ENCODE measurements around the gene GRID1. TPM values are rescaled to one million over a fixed set of nuclear protein-coding genes. Genes with fewer than 3 reads are reported as not detected.
"Not testable (repeated sequence)": the region's sequence is repeated elsewhere in the genome, so short reads cannot be mapped to it uniquely, and the experiment has no call there.

The GRID1 gene
- polyA plus RNA-seq, 3 donors: 0.71 to 1.7 (median 1.6) TPM

DNA sequence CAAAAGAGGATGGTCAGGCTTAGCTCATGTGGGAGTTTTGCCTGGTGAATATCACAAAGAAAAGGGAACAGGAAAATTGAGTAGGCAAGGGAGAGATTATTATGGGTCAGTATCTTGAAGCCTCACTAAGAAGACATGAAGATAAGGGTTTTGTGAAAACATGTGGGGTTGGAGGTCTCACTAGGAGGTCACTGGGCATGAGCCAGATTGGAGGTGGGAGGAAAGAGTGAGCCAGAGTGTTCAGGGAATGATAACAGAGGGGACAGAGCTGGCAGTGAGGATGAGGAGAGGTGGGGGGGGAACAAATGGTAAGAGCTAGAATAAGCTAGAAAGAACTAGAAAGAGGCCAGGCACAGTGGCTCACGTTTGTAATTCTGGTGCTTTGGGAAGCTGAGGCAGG, 374.3 kb downstream of the GRID1 start:
- 37 to 76% (median 61%) methylated on average over 1 of the region's 1 CpG for WGBS, 3 donors

DNA sequence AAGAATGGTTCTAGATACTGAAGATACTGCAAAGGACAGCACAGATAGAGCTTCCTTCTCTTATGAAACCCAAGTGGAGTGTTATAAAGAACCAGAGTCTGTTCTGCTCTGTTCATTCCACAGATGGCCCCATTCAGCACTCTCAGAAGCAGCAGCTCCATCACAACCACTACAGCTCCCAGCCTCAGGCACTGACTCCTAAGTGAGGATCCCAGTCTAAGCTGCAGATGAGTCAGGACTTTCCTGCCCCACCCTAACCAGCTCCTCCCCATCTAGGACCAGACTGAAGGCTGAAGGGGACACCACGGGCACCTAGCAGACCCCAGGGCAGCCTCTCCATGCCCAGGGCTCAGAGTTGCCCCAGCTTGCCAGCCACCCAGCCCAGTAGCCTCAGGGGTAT, 379.8 kb downstream of the GRID1 start:
- H3K27ac ChIP-seq (ENCODE audit: low read depth, low read length): no peak overlapping the region
- WGBS, 3 donors: 79 to 95% (median 84%) methylated on average over 1 of the region's 1 CpG

More for the DNA sequence above, 374.3 kb downstream of the GRID1 start:
- no peak overlapping the region for H3K27ac ChIP-seq (ENCODE audit: low read depth, low read length)

DNA sequence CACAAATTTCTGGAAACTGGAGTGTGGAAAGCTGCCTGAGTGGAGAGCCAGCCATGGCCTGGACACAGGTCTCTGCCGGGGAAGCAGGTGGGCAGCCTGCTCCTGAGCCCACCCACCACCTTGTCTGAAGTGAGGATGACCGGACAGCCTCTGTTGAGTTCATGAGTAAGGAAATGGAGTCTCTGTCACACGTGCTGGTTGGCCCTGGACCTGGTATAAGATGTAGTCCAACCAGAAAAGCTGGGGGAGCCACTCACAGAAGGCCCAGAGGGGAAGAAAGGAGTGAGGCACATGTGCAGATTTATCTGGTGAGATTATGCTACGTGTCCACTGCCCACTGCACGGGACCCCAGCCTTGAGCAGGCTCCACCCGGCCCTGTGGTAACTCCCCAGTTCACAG, 383.5 kb downstream of the GRID1 start:
- no peak overlapping the region for H3K27ac ChIP-seq (ENCODE audit: low read depth, low read length)
- 73 to 78% (median 74%) methylated on average over 6 of the region's 6 CpGs for WGBS, 3 donors

DNA sequence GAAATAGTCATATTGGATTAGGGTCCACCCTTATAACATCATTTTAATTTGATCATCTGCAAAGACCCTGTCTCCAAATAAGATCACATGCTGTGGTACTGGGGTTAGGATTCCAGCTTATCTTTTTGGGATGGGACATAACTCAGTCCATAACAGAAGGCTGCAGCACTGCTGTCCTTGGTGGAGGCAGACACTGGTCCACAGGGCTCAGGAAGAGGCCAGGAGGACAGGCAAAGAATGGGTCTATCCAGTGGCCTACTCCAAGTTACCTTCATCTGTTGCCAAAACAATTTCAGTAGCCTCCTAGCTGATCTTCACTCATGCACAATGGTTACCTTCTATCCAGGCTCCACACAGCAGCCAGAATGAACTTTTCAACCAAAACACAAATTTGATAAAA, 387.0 kb downstream of the GRID1 start:
- H3K27ac ChIP-seq (ENCODE audit: low read depth, low read length): no peak overlapping the region

DNA sequence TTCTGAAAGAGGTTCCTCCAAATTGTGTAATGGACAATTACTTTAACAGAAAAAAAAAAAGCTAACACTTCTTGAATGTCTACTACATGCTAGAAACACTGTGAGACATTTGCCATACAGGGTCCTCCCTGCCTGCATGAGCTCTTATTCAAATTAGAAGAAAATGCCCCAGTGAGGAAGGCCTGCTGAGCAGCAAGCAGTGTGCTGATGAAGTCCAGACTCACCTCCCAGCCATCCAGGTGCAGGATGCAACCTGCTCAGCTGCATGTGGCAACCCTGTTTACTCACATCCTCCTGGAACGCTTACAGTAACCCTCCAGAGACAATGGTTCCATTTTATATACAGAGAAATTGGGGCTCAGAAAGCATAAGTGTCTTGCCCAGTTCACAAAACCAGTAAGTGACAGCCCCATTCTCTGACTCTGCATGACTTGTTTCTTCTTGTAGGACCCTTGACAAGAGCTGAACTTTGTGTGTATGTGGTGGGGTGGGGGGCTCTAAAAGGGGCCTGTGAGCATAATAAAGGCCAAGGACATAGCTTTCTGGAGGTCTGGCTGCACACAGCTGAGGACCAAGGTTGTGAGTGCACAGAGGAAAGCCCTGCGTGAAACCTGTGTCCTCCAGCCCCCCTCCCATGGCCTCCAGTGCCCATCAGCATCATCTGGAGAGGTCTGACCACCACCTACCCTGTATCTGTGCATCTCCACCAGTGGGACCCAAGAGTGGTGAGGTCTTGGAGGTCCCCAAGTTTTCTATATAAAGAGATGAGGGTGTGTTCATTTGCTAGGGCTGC, 387.8 kb downstream of the GRID1 start:
- 64 to 75% (median 66%) methylated on average over 2 of the region's 2 CpGs for WGBS, 3 donors
- no peak overlapping the region for H3K27ac ChIP-seq (ENCODE audit: low read depth, low read length)

DNA sequence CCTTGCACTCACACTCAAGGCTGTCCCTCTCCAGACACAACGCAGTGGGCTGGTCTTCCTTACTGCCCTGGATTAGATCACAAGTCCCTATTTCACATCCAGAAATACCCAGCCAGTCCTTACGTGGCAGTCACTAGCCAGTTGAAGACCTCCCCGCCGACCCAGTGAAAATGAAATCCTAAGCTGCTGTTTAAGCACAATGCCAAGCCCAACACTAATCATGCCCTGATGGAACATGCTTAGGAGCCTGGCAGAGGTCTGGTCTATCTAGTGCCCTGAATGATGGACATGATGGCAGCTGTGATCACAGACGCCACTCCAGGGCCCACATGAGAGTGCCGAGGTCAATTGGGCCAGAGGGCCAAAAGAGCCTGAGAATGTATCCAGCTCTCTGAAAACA, 389.0 kb downstream of the GRID1 start:
- no peak overlapping the region for H3K27ac ChIP-seq (ENCODE audit: low read depth, low read length)
- WGBS, 3 donors: 83 to 91% (median 89%) methylated on average over 6 of the region's 6 CpGs

DNA sequence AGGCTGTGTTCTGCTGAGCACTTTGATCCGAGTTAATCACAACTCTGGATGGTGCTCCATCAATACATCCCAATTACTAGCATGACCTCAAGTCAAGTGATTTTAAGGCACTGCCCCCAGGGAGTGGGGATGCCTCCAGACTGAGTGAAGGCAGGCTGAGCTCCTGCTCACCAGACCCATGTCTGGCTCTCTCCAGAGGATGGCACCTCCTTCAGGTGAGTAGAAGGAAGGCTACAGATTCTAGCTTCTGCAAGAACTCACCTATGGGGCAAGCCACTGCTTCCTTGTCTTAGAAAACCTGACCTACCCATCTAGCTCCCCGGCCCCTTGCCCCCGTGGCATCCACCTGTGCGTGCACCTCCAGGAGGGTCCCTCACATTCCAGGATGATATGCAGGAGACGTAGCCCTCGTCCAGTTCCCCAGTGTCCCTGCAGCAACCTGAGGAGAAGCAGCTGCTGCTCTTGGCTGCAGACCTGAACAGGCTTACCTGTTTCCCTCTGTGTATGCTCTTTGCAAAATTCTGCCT, 390.3 kb downstream of the GRID1 start:
- 84 to 88% (median 88%) methylated on average over 6 of the region's 6 CpGs for WGBS, 3 donors
- H3K27ac ChIP-seq (ENCODE audit: low read depth, low read length): no peak overlapping the region

DNA sequence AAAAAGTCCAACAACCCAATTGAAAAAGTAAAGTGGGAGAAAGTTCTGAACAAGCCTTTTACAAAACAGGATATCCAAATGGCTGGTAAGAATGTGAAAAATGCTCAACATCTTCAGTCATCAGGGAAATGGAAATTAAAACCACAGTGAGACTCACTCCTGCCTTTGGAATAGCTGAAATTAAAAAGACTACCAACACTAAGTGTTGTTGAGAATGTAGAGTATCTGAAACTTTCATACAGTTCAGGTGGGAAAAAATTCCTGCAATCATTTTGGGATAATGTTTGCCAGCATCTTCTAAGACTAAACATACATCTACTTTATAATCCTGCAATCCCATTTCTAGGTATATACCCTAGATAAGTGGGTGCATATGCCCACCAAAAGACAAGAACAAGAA, 395.1 kb downstream of the GRID1 start:
- H3K27ac ChIP-seq (ENCODE audit: low read depth, low read length): no peak overlapping the region

DNA sequence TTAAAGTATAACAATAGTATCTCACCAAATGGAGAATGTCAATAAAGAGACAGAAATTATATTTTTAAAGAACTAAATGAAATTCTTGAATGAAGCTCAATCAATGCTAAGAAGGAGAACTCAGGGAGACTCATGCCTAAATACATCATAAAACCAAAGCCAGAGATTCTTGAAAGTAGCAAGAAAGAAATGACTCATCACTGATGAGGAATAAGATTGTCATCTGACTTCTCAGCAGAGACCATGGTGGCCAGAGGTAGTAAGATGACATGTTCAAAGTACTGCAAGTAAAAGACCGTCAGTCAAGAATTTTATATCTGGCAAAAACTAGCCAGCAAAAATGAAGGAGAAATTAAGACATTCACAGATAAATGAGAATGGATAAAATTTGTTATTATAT, 399.0 kb downstream of the GRID1 start:
- H3K27ac ChIP-seq (ENCODE audit: low read depth, low read length): no peak overlapping the region
- 86 to 97% (median 88%) methylated on average over 1 of the region's 1 CpG for WGBS, 3 donors

DNA sequence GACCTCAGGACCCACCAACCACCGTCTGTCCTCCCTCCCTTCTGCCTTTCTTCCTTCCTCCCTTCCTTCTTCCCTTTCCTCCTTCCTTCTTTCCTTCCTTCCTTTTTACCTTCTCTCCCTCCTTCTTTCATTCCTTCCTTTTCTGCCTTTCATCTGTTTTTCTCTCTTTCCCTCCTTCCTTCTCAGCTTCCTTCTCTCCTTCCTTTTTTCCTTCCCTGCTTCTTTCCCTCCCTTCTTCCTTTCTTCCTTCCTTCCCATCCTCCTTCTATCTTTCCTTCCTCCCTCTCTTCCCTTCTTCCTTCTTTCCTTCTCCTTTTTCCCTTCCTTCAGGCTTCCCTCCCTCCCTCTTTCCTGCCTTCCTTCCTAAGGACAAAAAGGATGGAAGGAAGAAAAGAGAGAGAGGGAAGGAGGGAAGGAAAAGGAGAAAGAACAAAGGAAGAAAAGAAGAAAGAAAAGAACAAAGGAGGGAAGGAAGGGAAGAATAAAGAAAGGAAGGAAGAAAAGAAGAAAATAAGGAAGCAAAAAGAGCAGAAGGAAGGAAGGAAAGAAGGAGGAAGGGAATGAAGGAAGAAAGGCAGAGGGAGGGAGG, 405.0 kb downstream of the GRID1 start:
- no peak overlapping the region for H3K27ac ChIP-seq (ENCODE audit: low read depth, low read length)
- 22 to 64% (median 50%) methylated on average over 1 of the region's 1 CpG for WGBS, 3 donors

DNA sequence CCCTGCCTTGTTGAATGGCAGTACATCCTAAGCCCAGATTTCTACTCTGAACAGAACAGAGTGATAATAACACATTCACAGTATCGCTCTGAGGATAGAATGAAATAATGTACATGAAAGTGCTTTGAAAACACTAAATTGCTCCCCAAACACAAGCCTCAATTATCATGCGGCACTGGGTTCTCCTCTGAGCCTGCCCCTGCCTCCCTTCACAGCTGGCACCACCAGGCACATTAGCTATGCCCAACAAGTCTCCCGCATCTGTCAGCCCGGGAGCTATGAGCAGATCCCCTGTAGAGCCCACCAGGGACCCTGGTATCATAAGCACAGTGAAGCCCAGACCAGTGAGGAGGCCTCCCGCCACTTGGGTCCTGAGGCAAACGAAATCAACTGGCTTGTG, 405.5 kb downstream of the GRID1 start:
- H3K27ac ChIP-seq (ENCODE audit: low read depth, low read length): no peak overlapping the region
- 81 to 86% (median 83%) methylated on average over 6 of the region's 6 CpGs for WGBS, 3 donors

DNA sequence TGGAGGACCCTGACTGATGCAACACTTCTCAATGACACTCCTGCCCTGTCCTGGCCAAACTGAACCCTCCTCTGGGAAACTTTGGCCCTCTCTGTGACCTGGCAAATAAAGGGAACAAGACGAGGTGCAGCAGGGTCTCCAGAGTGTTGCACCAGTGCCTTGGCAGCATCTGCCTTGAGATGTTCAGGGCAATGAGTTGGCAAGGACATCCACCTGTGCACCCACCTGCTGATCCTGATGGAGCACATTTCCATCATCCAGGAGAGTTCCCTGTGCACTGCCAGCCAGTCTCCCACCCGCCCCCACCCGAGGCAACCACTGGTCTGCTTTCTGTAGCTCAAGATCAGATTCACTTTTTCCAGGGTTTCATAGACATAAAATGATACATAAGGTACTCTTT, 407.4 kb downstream of the GRID1 start:
- no peak overlapping the region for H3K27ac ChIP-seq (ENCODE audit: low read depth, low read length)
- WGBS, 3 donors: 64 to 68% (median 65%) methylated on average over 3 of the region's 3 CpGs

DNA sequence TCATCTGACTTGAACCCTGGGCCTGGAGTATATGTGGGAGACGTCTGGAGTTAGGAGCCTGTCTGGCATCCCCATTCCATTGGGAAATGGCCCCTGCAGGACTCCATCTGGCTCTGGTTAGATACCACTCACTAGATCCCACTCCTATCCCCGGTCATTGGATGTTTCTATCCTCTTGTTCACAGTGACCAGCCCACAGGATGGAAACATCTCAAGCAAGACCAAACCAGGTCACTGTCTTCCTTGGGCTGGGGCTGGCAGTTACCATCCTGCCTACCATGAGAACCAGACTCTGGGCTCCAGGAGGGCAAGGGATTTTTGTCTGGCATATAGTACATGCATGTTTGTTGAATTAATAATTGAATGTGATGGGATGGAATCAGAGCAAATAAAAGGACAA, 415.7 kb downstream of the GRID1 start:
- H3K27ac ChIP-seq (ENCODE audit: low read depth, low read length): no peak overlapping the region
- WGBS, 3 donors: 70 to 77% (median 77%) methylated on average over 2 of the region's 2 CpGs

DNA sequence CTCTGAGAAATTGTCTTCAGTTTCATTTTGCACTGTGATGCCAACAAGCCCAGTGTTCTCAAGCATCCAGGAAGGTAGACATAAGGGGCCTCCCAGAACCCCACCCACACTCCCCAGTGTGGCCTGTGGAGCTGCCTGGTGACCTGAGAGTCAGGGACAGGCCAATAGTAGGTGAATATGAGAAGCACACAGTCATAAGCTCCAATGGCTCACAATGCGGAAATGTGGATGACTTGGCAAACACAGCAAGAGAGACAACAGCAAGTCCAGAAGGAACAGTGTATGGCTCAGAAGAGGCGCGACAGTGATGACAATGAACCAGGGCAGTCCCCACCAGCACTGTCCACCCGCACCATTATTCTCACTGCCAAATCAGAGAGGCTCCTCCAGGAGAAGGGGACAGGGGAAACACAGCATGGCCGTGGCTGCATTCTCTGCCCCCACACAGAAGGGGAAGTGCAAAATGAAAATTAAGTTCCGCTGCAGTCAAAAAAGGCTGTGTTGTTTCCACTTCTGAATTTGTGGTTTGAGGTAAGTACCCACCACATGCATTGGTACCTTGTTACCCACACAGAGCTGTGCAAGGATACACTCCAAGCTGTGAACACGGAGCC, 419.8 kb downstream of the GRID1 start:
- H3K27ac ChIP-seq (ENCODE audit: low read depth, low read length): no peak overlapping the region
- WGBS, 3 donors: 76 to 89% (median 81%) methylated on average over 7 of the region's 7 CpGs

DNA sequence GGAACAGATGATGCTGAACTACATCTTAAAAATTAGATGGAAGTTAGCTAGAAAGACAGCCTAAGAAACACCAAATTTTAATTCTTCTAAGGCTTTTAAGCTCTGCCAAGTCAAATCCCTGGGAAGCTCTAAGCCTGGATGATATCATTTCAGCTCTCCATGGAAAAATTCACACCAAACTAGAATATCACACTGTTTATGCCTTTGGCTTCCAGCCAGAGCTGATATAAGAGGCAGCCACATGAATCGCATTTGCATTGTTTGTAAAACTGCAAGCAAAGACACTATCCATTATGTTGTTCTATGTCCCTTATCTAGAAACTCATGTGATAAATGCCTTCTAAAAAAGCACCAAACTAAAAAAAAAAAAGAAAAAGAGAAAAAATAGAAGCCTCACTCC, 430.4 kb downstream of the GRID1 start:
- 6 to 51% (median 37%) methylated on average over 1 of the region's 1 CpG for WGBS, 3 donors
- H3K27ac ChIP-seq (ENCODE audit: low read depth, low read length): no peak overlapping the region

DNA sequence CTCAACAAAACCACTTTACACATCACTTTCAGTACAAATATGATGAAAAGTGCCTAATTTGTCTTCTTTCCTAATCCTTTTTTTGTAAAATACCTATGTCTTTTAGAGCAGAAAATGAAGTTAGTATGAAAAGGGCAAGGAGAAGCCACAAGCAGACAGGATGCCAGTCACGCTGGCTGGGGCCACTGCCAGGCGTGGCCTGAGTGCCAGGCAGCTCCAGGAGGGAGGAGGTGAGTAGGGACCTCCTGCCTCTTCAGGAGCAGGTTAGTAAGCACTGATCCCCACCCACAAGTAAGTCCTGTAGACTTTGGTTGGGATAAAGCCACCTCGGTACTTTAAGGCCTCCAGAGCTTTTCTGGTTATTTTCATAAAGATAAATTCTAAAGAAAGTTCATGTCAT, 432.0 kb downstream of the GRID1 start:
- 81 to 91% (median 89%) methylated on average over 3 of the region's 3 CpGs for WGBS, 3 donors
- H3K27ac ChIP-seq (ENCODE audit: low read depth, low read length): no peak overlapping the region

DNA sequence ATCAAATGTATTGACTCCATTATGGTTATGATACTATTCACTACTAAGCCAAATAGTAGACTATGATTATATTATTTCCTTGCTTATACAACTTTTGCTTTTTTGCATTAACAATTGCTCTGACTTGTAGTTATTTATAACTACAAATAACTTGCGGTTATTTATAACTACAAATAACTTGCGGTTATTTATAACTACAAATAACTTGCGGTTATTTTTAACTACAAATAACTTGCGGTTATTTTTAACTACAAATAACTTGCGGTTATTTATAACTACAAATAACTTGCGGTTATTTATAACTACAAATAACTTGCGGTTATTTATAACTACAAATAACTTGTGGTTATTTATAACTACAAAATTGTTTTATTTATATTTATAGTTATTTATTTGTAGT, 436.6 kb downstream of the GRID1 start:
- H3K27ac ChIP-seq (ENCODE audit: low read depth, low read length): not testable (repeated sequence)
- 72 to 82% (median 79%) methylated on average over 7 of the region's 7 CpGs for WGBS, 3 donors

DNA sequence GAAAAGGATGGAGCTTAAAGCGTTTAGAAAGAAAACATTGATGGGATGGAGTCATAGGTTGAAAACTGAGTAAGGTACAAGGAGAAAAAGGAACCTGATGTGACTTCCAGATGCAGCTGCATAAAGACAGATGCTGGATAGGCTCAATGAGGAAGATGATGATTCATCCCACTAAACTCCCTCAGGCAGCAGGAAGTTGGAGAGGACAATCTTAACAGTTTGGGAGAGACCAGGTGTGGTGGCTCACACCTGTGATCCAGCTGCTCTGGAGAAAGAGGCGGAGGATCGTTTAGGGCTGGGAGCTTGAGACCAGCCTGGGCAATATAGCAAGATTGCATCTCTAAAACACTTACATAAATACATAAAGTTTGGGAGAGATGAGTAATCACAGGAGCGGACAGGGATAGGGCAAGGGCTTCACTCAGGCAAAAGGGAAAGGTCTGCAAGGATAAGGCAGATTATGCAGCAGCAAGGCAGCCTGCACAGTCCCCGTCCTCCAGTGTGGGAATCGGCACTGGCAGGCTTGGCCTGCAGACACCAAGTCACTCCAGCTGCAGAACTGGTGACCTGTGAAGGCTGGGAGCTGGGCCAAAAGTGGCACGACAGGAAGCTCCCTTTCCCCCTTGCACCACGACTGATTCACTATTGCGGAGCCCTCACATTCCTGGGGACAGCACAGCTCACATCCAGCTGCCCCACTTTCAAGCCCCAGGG, 438.5 kb downstream of the GRID1 start:
- WGBS, 3 donors: 58 to 78% (median 64%) methylated on average over 9 of the region's 9 CpGs
- no peak overlapping the region for H3K27ac ChIP-seq (ENCODE audit: low read depth, low read length)

DNA sequence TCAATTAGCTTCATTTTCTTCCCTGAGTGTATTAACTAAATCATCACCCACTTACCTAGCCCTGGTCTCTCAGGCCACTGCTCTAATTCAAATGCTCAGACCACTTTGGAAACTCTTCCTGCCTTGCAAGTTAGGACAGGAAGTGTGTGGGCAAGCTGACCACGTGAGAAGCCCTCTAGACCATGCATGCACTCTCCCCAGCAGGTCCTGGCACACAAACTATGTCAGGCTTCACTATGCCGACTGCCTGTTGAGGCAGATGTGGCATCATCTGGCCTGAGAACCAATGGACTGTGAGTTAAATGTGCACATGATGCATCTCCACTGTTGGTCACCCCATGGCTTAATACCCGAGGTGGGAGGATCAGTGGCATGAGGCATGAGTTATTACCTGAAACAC, 439.6 kb downstream of the GRID1 start:
- no peak overlapping the region for H3K27ac ChIP-seq (ENCODE audit: low read depth, low read length)
- 56 to 87% (median 70%) methylated on average over 3 of the region's 3 CpGs for WGBS, 3 donors

Data from adipose tissue (tissue), 3 donors.